LNCAP (cell line): ENCODE data around the gene CT45A10.

Experiments
- TF ChIP-seq, protein P1 (sequence below): fragments of 450-650 bp; IDR thresholded peaks from 2 replicates; pipeline ENCODE4 v1.5.1; 2017; ENCODE audit warnings: mild to moderate bottlenecking

The CT45A10 gene, protein sequence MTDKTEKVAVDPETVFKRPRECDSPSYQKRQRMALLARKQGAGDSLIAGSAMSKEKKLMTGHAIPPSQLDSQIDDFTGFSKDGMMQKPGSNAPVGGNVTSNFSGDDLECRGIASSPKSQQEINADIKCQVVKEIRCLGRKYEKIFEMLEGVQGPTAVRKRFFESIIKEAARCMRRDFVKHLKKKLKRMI

DNA sequence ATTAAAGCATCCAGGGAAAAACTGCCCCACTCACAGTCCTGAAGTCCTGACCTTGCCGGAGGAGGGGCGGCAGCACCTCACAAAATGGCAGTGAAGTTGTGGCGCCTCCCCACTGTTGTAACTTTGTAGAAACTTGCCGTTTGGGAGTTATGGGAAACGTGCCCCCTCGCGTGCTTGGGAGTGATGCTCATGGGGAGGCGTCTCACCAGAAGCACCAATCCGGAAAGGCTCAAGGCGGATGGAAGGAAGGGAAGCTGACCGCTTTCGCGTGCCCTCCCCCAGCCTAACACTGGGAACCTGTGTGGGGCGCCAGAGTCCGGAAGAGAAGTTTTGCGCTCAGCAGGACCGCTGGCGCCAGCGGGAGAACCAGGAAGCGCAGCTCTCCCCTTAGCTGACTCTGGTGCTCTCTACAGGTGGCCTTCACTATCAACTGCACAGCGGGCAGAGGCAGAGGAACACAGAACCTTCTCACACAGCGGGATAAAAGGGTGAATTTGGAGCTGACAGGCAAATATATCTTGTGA lies at the start of gene CT45A10, which contains the start of gene SAGE1:
Gene CT45A10, minus strand, starts transcription at position 151 of the 524 bp plus-strand sequence. CDS start 8,100 bp downstream, outside the sequence.
Gene SAGE1, plus strand, starts transcription at position 423 of the 524 bp plus-strand sequence. CDS start 2,527 bp downstream, outside the sequence.
- TF ChIP-seq, protein P1, sequence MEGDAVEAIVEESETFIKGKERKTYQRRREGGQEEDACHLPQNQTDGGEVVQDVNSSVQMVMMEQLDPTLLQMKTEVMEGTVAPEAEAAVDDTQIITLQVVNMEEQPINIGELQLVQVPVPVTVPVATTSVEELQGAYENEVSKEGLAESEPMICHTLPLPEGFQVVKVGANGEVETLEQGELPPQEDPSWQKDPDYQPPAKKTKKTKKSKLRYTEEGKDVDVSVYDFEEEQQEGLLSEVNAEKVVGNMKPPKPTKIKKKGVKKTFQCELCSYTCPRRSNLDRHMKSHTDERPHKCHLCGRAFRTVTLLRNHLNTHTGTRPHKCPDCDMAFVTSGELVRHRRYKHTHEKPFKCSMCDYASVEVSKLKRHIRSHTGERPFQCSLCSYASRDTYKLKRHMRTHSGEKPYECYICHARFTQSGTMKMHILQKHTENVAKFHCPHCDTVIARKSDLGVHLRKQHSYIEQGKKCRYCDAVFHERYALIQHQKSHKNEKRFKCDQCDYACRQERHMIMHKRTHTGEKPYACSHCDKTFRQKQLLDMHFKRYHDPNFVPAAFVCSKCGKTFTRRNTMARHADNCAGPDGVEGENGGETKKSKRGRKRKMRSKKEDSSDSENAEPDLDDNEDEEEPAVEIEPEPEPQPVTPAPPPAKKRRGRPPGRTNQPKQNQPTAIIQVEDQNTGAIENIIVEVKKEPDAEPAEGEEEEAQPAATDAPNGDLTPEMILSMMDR = no peak

- TF ChIP-seq, protein P1 = peak; percentile 61
Observed at GRCh38 chrX:135931644-135932487, 38.6 kb upstream of the CT45A10 start.

DNA sequence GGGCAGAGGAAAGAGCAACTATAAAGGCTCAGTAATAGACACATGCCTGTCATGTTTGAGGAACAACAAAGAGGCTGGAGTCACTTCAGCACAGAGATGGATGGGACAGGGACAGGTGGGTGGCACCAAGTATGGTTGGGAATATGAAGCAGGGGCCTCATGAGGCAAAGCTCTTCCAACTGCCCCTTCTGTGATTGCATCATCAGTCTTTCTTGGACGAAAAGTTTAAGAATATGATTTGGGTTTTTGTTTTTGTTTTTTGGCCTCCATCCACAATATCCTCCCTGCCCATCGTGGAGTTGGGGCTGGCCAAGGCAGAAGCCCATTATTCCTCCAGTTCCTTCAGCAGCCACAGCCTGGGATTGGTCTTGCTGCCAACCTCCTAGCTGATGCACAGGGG lies 34.7 kb upstream of the CT45A10 start:
- TF ChIP-seq, protein P1 = no peak

DNA sequence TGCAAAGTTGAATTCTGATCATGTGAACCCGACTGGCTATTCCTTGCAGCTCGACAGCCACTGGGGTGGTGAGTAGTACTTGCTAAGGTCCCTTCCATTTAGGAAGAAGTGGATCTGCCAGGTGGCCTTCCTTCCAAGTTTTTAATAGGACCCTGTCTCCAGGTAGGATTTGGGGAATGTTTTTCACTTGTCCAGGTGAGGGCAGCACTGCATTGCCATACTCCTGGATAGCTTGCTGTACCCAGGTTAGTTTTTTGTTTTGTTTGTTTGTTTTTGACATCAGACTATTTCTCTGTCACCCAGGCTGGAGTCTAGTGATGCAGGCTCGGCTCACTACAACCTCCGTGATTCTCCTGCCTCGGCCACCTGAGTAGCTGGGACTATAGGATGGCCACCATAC lies 30.1 kb upstream of the CT45A10 start:
- TF ChIP-seq, protein P1 = peak; percentile 52

- TF ChIP-seq, protein P1 = no peak
Observed at GRCh38 chrX:135914404-135914803, 21.2 kb upstream of the CT45A10 start.

DNA sequence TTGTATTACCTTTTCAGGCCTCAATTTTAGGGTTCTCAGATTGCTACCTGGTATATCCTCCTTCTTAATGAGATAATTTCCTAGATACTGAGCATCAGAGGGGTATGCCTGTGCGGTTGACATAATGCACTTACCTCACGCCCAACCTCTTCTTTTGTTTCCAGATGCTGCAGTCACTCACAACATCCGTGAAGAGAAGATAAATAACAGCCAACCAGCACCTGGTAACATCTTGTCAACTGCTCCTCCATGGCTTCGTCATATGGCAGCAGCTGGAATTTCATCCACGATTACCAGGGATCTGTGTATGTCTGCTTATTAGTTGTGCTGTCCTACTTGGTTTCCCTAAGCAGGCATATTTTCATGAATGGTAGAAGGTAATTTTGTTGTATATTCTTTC lies 17.0 kb upstream of the CT45A10 start:
- TF ChIP-seq, protein P1 = no peak

GRCh38 chrX:135892781-135893180 lies 463 bp downstream of the CT45A10 start:
- TF ChIP-seq, protein P1 = no peak
